ENCODE data around the gene GBF1. TPM values are rescaled to one million over a fixed set of nuclear protein-coding genes. Genes with fewer than 3 reads are reported as not detected.

Gene GBF1
- polyA plus RNA-seq, 1 donor from 2014 or later, result 14.9 TPM

DNA sequence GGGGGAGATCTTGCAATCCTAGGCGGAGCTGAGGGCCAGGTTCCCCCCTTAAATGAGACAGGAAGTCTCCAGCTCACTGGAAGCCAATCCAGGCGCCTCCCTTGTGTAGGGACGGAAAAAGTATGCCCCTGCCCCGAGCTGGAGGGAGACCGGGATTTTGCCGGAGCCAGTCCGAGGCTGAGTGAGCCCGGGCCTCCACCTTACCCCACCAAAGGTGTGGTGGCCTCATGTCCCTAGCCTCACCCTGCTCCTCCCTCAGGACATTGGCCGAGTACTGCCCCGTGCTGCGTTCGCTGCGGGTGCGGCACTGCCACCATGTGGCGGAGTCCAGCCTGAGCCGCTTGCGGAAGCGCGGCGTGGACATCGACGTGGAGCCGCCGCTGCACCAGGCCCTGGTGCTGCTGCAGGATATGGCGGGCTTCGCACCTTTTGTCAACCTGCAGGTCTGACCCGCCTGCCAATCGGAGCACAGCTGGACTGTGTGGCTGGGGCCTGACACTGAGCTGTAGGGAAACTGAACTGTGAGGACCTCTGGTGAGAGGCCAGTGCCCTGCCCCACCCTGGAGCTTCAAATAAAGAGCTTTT, 177.3 kb downstream of the GBF1 start:
- H3K27me3 ChIP-seq (ENCODE audit: insufficient read depth, low read depth, low read length), result no peaks in the 10 kb centered on the region
- no peaks in the 10 kb centered on the region for H4K20me1 ChIP-seq (ENCODE audit: insufficient read depth)
- no peak for TF ChIP-seq MXI1 (conservative IDR thresholded peaks at IDR 0.05; ENCODE audit: poor library complexity, severe bottlenecking)
- TF ChIP-seq, protein P1, sequence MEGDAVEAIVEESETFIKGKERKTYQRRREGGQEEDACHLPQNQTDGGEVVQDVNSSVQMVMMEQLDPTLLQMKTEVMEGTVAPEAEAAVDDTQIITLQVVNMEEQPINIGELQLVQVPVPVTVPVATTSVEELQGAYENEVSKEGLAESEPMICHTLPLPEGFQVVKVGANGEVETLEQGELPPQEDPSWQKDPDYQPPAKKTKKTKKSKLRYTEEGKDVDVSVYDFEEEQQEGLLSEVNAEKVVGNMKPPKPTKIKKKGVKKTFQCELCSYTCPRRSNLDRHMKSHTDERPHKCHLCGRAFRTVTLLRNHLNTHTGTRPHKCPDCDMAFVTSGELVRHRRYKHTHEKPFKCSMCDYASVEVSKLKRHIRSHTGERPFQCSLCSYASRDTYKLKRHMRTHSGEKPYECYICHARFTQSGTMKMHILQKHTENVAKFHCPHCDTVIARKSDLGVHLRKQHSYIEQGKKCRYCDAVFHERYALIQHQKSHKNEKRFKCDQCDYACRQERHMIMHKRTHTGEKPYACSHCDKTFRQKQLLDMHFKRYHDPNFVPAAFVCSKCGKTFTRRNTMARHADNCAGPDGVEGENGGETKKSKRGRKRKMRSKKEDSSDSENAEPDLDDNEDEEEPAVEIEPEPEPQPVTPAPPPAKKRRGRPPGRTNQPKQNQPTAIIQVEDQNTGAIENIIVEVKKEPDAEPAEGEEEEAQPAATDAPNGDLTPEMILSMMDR (IDR thresholded peaks at IDR 0.05; ENCODE audit: poor library complexity, severe bottlenecking), result peak; percentile 72
- TF ChIP-seq RAD21 (conservative IDR thresholded peaks at IDR 0.05), result peak; percentile 63
- peak; percentile 77 for TF ChIP-seq SMC3 (conservative IDR thresholded peaks at IDR 0.05; ENCODE audit: poor library complexity)
- no peak for TF ChIP-seq EP300 (conservative IDR thresholded peaks at IDR 0.05; ENCODE audit: poor library complexity, severe bottlenecking)
- peak overlapping the region; percentile 53 for H3K4me2 ChIP-seq (ENCODE audit: low read length)
- peaks cover 6% of the 10 kb centered on the region for H3F3A ChIP-seq (ENCODE audit: insufficient read depth, low read length, poor library complexity, severe bottlenecking)
- no peaks in the 10 kb centered on the region for H3K9me3 ChIP-seq (ENCODE audit: low read length)
- H3K9ac ChIP-seq (ENCODE audit: low read length), result no peak overlapping the region
- H2AFZ ChIP-seq (ENCODE audit: low read depth, low read length), result no peak overlapping the region
- no peaks in the 10 kb centered on the region for H3K9me2 ChIP-seq (ENCODE audit: insufficient read depth, low read length)
- peak overlapping the region; percentile 97 for H3K4me3 ChIP-seq (ENCODE audit: low read length)
- H3K27ac ChIP-seq (ENCODE audit: low read length), result no peak overlapping the region
- no peaks in the 10 kb centered on the region for H3K79me2 ChIP-seq (replicated peaks; ENCODE audit: insufficient read depth, low read length)
- no peaks in the 10 kb centered on the region for H3K36me3 ChIP-seq (ENCODE audit: insufficient read depth, low read length)

- TF ChIP-seq SMC3 (conservative IDR thresholded peaks at IDR 0.05; ENCODE audit: poor library complexity) (no peak), RAD21 (conservative IDR thresholded peaks at IDR 0.05) (no peak), TAF1 (IDR thresholded peaks at IDR 0.05; ENCODE audit: low read depth) (no peak), EP300 (conservative IDR thresholded peaks at IDR 0.05; ENCODE audit: poor library complexity, severe bottlenecking) (no peak), POLR2AphosphoS5 (IDR thresholded peaks at IDR 0.05) (no peak), MXI1 (conservative IDR thresholded peaks at IDR 0.05; ENCODE audit: poor library complexity, severe bottlenecking) (no peak), EZH2 (IDR thresholded peaks at IDR 0.05; ENCODE audit: borderline replicate concordance, insufficient read depth, low read length, poor library complexity, severe bottlenecking) (no peak)
- TF ChIP-seq, protein P2, sequence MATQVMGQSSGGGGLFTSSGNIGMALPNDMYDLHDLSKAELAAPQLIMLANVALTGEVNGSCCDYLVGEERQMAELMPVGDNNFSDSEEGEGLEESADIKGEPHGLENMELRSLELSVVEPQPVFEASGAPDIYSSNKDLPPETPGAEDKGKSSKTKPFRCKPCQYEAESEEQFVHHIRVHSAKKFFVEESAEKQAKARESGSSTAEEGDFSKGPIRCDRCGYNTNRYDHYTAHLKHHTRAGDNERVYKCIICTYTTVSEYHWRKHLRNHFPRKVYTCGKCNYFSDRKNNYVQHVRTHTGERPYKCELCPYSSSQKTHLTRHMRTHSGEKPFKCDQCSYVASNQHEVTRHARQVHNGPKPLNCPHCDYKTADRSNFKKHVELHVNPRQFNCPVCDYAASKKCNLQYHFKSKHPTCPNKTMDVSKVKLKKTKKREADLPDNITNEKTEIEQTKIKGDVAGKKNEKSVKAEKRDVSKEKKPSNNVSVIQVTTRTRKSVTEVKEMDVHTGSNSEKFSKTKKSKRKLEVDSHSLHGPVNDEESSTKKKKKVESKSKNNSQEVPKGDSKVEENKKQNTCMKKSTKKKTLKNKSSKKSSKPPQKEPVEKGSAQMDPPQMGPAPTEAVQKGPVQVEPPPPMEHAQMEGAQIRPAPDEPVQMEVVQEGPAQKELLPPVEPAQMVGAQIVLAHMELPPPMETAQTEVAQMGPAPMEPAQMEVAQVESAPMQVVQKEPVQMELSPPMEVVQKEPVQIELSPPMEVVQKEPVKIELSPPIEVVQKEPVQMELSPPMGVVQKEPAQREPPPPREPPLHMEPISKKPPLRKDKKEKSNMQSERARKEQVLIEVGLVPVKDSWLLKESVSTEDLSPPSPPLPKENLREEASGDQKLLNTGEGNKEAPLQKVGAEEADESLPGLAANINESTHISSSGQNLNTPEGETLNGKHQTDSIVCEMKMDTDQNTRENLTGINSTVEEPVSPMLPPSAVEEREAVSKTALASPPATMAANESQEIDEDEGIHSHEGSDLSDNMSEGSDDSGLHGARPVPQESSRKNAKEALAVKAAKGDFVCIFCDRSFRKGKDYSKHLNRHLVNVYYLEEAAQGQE (IDR thresholded peaks at IDR 0.05; ENCODE audit: borderline replicate concordance), result no peak
- TF ChIP-seq, protein P1 (IDR thresholded peaks at IDR 0.05; ENCODE audit: poor library complexity, severe bottlenecking), result no peak
- Histone ChIP-seq H3K27ac (ENCODE audit: low read length) (no peak overlapping the region), H4K20me1 (ENCODE audit: insufficient read depth) (no peaks in the 10 kb centered on the region), H3K27me3 (ENCODE audit: insufficient read depth, low read depth, low read length) (no peaks in the 10 kb centered on the region), H3K9me2 (ENCODE audit: insufficient read depth, low read length) (no peaks in the 10 kb centered on the region), H3K9ac (ENCODE audit: low read length) (no peak overlapping the region), H3K4me3 (ENCODE audit: low read length) (no peak overlapping the region), H3K4me2 (ENCODE audit: low read length) (no peak overlapping the region), H3F3A (ENCODE audit: insufficient read depth, low read length, poor library complexity, severe bottlenecking) (peaks cover 6% of the 10 kb centered on the region), H3K9me3 (ENCODE audit: low read length) (no peaks in the 10 kb centered on the region), H3K36me3 (ENCODE audit: insufficient read depth, low read length) (no peaks in the 10 kb centered on the region), H3K79me2 (replicated peaks; ENCODE audit: insufficient read depth, low read length) (no peaks in the 10 kb centered on the region), H2AFZ (ENCODE audit: low read depth, low read length) (no peak overlapping the region)
Observed at GRCh38 chr10:102423372-102423968, 178.1 kb downstream of the GBF1 start.

Measured in neural cell (in vitro differentiated cells).